Hepatocyte (in vitro differentiated cells): ENCODE measurements around the gene CIP2A. TPM values are rescaled to one million over a fixed set of nuclear protein-coding genes. Genes with fewer than 3 reads are reported as not detected.
A peak's percentile ranks its signal among the peaks of the same experiment; 100 is the strongest.

Experiments used
- DNase-seq: peaks from one replicate; pipeline ENCODE4 v3.0.0-alpha.2; 2016; ENCODE audit warnings: low spot score
- H2AFZ ChIP-seq: fragments of 200-600 bp; sonication (generic); 2 replicates; pipeline ENCODE4 v1.6.0; 2016; ENCODE audit warnings: antibody characterized with exemption, mild to moderate bottlenecking
- H3K27ac ChIP-seq: fragments of 200-600 bp; sonication (generic); 2 replicates; pipeline ENCODE4 v1.5.1; 2016; ENCODE audit warnings: mild to moderate bottlenecking
- H3K27me3 ChIP-seq: fragments of 200-600 bp; sonication (generic); 2 replicates; pipeline ENCODE4 v1.6.1; 2016
- H3K36me3 ChIP-seq: fragments of 200-600 bp; sonication (generic); replicated peaks from 2 replicates; pipeline ENCODE4 v1.5.1; 2016; ENCODE audit warnings: low read depth; ENCODE audit not compliant: insufficient read depth
- H3K4me1 ChIP-seq: fragments of 200-600 bp; sonication (generic); 2 replicates; pipeline ENCODE4 v1.5.1; 2016; ENCODE audit warnings: mild to moderate bottlenecking, moderate library complexity; ENCODE audit not compliant: insufficient read depth
- H3K4me2 ChIP-seq: fragments of 200-600 bp; sonication (generic); 2 replicates; pipeline ENCODE4 v1.6.0; 2016
- H3K4me3 ChIP-seq: fragments of 200-600 bp; sonication (generic); 2 replicates; pipeline ENCODE4 v1.5.1; 2016; ENCODE audit warnings: mild to moderate bottlenecking
- H3K79me2 ChIP-seq: fragments of 200-600 bp; sonication (generic); 2 replicates; pipeline ENCODE4 v1.6.0; 2017; ENCODE audit warnings: mild to moderate bottlenecking
- H3K9me2 ChIP-seq: fragments of 200-600 bp; sonication (generic); replicated peaks from 2 replicates; pipeline ENCODE4 v1.6.0; 2017; ENCODE audit warnings: mild to moderate bottlenecking; ENCODE audit not compliant: insufficient read depth
- H3K9me3 ChIP-seq: fragments of 200-600 bp; sonication (generic); 2 replicates; pipeline ENCODE4 v1.5.1; 2016; ENCODE audit warnings: low read depth, mild to moderate bottlenecking
- H4K20me1 ChIP-seq: fragments of 200-600 bp; sonication (generic); 2 replicates; pipeline ENCODE4 v1.6.0; 2016; ENCODE audit warnings: mild to moderate bottlenecking; ENCODE audit not compliant: insufficient read depth, poor library complexity, severe bottlenecking
- CTCF ChIP-seq: fragments of 200-600 bp; sonication (generic); IDR thresholded peaks from 2 replicates; pipeline ENCODE4 v1.5.1; 2016; ENCODE audit warnings: antibody characterized with exemption, mild to moderate bottlenecking; ENCODE audit not compliant: poor library complexity
- EZH2 ChIP-seq: fragments of 200-600 bp; sonication (generic); IDR thresholded peaks from 2 replicates; pipeline ENCODE4 v1.6.1; 2016; ENCODE audit warnings: antibody characterized with exemption, mild to moderate bottlenecking, borderline replicate concordance
- EZH2phosphoT487 ChIP-seq: fragments of 200-600 bp; sonication (generic); IDR thresholded peaks from one replicate; pipeline ENCODE4 v1.6.1; 2018; ENCODE audit warnings: antibody characterized with exemption, mild to moderate bottlenecking, low read depth, moderate library complexity; ENCODE audit not compliant: unreplicated experiment, severe bottlenecking
- WGBS: methylation state at CpG from one replicate; pipeline ENCODE4 v1.1.6; 2016; ENCODE audit warnings: low lambda C conversion rate; ENCODE audit errors: missing lambda C conversion rate; 5-methylcytosine and 5-hydroxymethylcytosine counted together
- polyA plus RNA-seq: library from polyadenylated mRNA; unstranded; fragments of >200 nt; fragmentation: Nextera tagmentation; extraction: Ambion mirVana; gene quantifications from 2 replicates; pipeline ENCODE4 v1.2.1, GENCODE V29; 2016
- total RNA-seq: library from RNA; depleted of rRNA; stranded (reverse); fragments of >200 nt; gene quantifications from 2 replicates; pipeline ENCODE4 v1.2.3, GENCODE V29; 2014

Gene CIP2A
- total and polyA plus RNA-seq, 2 experiments from 2014 or later, result 3.7 to 9.8 TPM

- no peaks in the 10 kb centered on the region for H3K4me1 ChIP-seq
- no peaks in the 10 kb centered on the region for H3K9me3 ChIP-seq
- H3K36me3 ChIP-seq, result no peaks in the 10 kb centered on the region
- no peak overlapping the region for H2AFZ ChIP-seq
- no peak for DNase-seq
- H3K4me3 ChIP-seq, result no peak overlapping the region
- TF ChIP-seq EZH2phosphoT487, result no peak
- TF ChIP-seq CTCF, result no peak
- no peak for TF ChIP-seq EZH2
- no peaks in the 10 kb centered on the region for H3K9me2 ChIP-seq
- no peaks in the 10 kb centered on the region for H3K79me2 ChIP-seq
- no peaks in the 10 kb centered on the region for H4K20me1 ChIP-seq
- H3K4me2 ChIP-seq, result no peak overlapping the region
- no peaks in the 10 kb centered on the region for H3K27me3 ChIP-seq
- H3K27ac ChIP-seq, result no peak overlapping the region
Observed at GRCh38 chr3:108564564-108564963, 24.7 kb downstream of the CIP2A start.

- no peaks in the 10 kb centered on the region for H3K9me3 ChIP-seq
- H3K27me3 ChIP-seq, result no peaks in the 10 kb centered on the region
- WGBS, result 92% methylated on average over 2 of the region's 2 CpGs
- no peak overlapping the region for H3K27ac ChIP-seq
- H3K4me2 ChIP-seq, result no peak overlapping the region
- no peak for TF ChIP-seq CTCF
- no peak for TF ChIP-seq EZH2
- no peak for TF ChIP-seq EZH2phosphoT487
- no peaks in the 10 kb centered on the region for H3K79me2 ChIP-seq
- H4K20me1 ChIP-seq, result no peaks in the 10 kb centered on the region
- no peaks in the 10 kb centered on the region for H3K36me3 ChIP-seq
- H3K9me2 ChIP-seq, result no peaks in the 10 kb centered on the region
- no peaks in the 10 kb centered on the region for H3K4me1 ChIP-seq
- DNase-seq, result no peak
- no peak overlapping the region for H2AFZ ChIP-seq
- no peak overlapping the region for H3K4me3 ChIP-seq
Observed at GRCh38 chr3:108562565-108562964, 26.7 kb downstream of the CIP2A start.

- TF ChIP-seq EZH2phosphoT487, result no peak
- TF ChIP-seq CTCF, result no peak
- TF ChIP-seq EZH2, result no peak
- Histone ChIP-seq H3K9me2 (no peaks in the 10 kb centered on the region), H3K27me3 (no peaks in the 10 kb centered on the region), H2AFZ (no peak overlapping the region), H3K4me2 (peak overlapping the region; percentile 53), H3K4me3 (no peak overlapping the region), H4K20me1 (no peaks in the 10 kb centered on the region), H3K9me3 (no peaks in the 10 kb centered on the region), H3K27ac (peak overlapping the region; percentile 52), H3K79me2 (no peaks in the 10 kb centered on the region), H3K36me3 (no peaks in the 10 kb centered on the region), H3K4me1 (peaks cover 7% of the 10 kb centered on the region)
- no peak for DNase-seq
- WGBS, result 47% methylated on average over 2 of the region's 2 CpGs
Observed at GRCh38 chr3:108555966-108556581, 33.2 kb downstream of the CIP2A start.
